HPDE6-E6E7 (cell line): ENCODE results near the gene CELSR2.
A peak's percentile ranks its signal among the peaks of the same experiment; 100 is the strongest.

ENCODE experiments used
- DNase-seq: peaks from one replicate; pipeline ENCODE4 v3.0.0; 2011; ENCODE audit warnings: missing footprints; ENCODE audit errors: extremely low spot score

Gene CELSR2

DNA sequence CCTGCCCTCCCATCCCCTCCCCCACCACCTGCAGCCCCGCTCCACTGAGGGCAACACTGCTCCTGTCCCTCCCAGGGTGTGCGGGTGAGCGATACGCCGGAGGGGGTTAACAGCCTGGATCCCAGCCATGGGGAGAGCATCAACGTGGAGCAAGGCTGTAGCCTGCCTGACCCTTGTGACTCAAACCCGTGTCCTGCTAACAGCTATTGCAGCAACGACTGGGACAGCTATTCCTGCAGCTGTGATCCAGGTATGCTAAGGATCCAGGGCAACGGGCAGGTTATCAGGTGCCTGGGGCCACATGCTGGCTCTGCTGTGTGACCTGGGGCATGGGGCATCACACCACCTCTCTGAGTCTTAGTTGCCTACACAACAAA is 15.0 kb downstream of the CELSR2 start:
- no peak for DNase-seq

DNA sequence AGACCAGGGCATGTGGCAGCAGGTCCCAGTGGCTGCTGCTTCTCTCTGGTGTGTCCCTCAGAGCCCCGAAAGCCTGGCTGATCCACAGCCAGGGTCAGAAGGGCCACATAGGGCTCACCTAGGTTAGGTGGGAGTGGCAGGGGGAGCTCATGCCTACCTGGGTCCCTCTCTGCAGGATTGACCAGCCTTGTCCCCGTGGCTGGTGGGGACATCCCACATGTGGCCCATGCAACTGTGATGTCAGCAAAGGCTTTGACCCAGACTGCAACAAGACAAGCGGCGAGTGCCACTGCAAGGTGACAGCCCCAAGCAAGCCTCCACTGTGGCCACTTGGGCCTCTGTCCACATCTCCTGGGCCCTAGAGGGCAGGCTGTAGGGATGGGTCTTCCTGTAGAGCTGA is 15.7 kb downstream of the CELSR2 start:
- no peak for DNase-seq

DNA sequence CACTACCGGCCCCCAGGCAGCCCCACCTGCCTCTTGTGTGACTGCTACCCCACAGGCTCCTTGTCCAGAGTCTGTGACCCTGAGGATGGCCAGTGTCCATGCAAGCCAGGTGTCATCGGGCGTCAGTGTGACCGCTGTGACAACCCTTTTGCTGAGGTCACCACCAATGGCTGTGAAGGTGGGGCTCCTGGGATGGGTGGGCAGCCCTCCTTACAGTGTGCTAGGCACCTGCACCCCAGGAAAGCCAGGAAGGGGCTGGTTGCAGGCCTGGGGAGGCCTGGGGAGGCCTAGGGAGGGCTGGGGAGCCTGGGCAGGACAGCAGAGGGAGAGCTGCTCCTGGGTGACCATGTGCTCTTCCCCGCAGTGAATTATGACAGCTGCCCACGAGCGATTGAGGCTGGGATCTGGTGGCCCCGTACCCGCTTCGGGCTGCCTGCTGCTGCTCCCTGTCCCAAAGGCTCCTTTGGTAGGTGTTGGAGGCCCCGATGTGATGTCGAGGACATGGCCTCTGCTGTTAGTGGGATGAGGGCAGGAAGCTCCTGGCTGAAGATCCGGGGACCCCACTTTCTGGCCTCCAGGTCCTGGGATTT is 16.5 kb downstream of the CELSR2 start:
- no peak for DNase-seq

GRCh38 chr1:109266965-109267364 is 17.6 kb downstream of the CELSR2 start:
- no peak for DNase-seq

GRCh38 chr1:109267743-109268300 is 18.5 kb downstream of the CELSR2 start:
- DNase-seq: no peak

- no peak for DNase-seq
Observed at GRCh38 chr1:109268431-109269211, 19.3 kb downstream of the CELSR2 start.

DNA sequence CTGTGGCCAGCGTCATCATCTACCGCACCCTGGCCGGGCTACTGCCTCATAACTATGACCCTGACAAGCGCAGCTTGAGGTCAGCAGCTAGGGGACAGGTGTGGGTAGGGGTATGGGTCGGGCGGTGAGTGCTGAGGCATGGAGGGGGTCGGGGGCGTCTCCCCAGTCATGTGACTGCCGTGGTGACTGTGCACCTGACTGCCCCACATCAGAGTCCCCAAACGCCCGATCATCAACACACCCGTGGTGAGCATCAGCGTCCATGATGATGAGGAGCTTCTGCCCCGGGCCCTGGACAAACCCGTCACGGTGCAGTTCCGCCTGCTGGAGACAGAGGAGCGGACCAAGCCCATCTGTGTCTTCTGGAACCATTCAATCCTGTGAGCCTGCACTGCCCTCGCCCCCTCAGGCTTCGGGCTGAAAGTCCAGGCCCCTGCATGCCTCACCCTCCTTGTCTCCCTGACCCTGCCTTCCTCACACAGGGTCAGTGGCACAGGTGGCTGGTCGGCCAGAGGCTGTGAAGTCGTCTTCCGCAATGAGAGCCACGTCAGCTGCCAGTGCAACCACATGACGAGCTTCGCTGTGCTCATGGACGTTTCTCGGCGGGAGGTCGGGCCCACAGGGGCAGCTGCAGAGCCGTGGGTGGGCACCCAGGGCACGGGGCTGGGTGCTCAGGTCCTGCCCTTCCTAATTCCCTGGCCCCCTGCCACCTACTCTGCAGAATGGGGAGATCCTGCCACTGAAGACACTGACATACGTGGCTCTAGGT is 20.1 kb downstream of the CELSR2 start:
- DNase-seq: no peak

DNA sequence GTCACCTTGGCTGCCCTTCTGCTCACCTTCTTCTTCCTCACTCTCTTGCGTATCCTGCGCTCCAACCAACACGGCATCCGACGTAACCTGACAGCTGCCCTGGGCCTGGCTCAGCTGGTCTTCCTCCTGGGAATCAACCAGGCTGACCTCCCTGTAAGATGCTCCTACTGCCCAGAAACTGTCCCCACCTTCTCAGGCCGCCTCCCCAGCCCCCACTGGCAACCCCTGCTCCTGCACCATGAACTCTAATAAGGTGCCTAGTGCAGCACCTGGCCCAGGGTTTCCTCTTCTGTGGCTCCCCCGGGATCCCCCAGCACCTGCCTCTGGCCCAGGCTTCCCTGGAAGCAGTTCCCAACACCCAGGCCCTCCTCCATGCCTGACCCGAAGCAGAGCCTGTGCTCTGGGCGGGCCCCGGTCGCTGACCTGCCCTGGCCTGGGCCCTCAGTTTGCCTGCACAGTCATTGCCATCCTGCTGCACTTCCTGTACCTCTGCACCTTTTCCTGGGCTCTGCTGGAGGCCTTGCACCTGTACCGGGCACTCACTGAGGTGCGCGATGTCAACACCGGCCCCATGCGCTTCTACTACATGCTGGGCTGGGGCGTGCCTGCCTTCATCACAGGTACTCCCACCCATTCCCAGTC is 20.8 kb downstream of the CELSR2 start:
- no peak for DNase-seq

DNA sequence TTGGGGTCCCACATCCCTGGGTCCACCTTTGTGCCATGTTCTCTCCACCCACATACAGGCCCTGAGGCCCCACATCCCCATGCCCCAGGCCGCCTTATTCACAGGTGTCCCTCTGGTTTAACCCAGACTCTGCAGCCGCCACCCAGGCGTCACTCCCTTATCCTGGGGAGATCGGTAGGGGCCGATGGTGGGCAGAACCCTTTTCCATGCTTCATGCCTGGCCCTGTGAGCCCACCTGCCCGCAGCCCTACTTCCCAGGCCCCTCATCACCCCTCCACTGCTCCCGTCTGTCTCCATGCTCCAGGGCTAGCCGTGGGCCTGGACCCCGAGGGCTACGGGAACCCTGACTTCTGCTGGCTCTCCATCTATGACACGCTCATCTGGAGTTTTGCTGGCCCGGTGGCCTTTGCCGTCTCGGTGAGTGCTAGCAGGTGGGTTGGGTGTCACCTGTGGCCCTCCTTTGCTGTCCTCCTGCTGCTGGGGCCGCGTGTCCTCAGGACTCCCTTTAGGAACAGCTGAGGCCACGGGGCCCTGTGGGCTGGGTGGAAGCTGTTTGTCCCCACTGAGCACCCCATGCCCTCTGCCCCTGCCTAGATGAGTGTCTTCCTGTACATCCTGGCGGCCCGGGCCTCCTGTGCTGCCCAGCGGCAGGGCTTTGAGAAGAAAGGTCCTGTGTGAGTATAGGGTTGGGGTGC is 21.4 kb downstream of the CELSR2 start:
- no peak for DNase-seq

GRCh38 chr1:109271458-109271857 is 22.1 kb downstream of the CELSR2 start:
- DNase-seq: no peak

GRCh38 chr1:109272021-109272799 is 22.9 kb downstream of the CELSR2 start:
- no peak for DNase-seq

GRCh38 chr1:109272831-109273547 is 23.6 kb downstream of the CELSR2 start:
- DNase-seq: no peak

GRCh38 chr1:109273570-109274288 is 24.4 kb downstream of the CELSR2 start:
- DNase-seq: no peak

DNA sequence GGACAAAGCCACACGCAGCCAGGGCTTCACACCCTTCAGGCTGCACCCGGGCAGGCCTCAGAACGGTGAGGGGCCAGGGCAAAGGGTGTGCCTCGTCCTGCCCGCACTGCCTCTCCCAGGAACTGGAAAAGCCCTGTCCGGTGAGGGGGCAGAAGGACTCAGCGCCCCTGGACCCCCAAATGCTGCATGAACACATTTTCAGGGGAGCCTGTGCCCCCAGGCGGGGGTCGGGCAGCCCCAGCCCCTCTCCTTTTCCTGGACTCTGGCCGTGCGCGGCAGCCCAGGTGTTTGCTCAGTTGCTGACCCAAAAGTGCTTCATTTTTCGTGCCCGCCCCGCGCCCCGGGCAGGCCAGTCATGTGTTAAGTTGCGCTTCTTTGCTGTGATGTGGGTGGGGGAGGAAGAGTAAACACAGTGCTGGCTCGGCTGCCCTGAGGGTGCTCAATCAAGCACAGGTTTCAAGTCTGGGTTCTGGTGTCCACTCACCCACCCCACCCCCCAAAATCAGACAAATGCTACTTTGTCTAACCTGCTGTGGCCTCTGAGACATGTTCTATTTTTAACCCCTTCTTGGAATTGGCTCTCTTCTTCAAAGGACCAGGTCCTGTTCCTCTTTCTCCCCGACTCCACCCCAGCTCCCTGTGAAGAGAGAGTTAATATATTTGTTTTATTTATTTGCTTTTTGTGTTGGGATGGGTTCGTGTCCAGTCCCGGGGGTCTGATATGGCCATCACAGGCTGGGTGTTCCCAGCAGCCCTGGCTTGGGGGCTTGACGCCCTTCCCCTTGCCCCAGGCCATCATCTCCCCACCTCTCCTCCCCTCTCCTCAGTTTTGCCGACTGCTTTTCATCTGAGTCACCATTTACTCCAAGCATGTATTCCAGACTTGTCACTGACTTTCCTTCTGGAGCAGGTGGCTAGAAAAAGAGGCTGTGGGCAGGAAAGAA is 25.5 kb downstream of the CELSR2 start:
- peak; percentile 85 for DNase-seq

GRCh38 chr1:109275706-109276345 is 26.5 kb downstream of the CELSR2 start:
- DNase-seq: no peak

- DNase-seq: no peak
Observed at GRCh38 chr1:109277434-109278204, 28.3 kb downstream of the CELSR2 start.
